HG02885 (cell line): Measurements from ENCODE around the gene HDAC4.
A peak's percentile ranks its signal among the peaks of the same experiment; 100 is the strongest.

Source experiments
- ATAC-seq: cut with Tn5 transposase; IDR thresholded peaks from one replicate; pipeline ENCODE4 v1.9.1; 2021; ENCODE audit warnings: mild to moderate bottlenecking; ENCODE audit not compliant: unreplicated experiment, poor library complexity

Gene HDAC4

DNA sequence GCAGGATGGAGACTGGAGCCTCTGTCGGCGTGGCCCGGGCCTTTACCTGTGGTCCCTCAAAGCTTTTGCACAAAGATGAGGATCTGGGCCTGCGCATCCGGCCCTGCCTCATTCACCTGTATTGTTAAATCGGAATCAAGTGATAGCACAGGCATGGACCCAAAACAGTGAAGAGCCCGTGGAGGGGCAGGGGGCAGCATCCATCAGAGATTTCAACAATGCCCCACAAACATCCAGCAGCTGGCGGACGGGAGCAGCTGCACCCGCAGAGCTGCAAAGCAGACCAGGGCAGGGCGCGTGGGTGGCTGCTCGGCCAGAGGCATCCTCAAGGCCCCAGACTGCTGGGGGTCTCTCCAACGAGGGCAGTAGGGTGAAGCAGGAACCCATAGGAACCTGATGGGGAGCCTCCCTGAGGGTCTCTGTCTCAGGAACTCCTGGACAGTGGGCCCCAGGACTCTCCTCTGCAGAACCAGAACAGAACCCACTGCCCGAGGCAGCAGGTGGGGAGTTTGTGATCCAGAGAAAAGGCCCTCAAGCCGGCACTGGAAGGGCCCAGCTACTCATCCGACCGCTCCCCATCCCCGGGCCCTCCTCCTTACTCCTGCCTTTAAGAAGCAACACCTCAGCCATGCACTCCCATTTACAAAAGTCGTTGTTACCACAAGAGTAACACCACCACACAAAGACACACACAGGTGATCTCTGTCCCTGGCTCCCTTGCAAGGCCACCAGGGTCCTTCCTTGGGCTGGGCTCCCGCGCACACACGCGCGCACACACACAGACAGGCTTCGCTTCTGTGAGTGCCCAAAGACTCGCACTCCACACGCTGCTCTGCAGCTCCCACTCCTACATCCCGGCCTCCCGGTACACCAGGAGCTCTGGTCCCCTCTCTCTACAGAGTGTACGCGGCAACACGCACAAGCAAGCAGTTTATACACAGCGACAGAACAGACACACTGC lies 28.8 kb downstream of the HDAC4 start:
- no peak for ATAC-seq

DNA sequence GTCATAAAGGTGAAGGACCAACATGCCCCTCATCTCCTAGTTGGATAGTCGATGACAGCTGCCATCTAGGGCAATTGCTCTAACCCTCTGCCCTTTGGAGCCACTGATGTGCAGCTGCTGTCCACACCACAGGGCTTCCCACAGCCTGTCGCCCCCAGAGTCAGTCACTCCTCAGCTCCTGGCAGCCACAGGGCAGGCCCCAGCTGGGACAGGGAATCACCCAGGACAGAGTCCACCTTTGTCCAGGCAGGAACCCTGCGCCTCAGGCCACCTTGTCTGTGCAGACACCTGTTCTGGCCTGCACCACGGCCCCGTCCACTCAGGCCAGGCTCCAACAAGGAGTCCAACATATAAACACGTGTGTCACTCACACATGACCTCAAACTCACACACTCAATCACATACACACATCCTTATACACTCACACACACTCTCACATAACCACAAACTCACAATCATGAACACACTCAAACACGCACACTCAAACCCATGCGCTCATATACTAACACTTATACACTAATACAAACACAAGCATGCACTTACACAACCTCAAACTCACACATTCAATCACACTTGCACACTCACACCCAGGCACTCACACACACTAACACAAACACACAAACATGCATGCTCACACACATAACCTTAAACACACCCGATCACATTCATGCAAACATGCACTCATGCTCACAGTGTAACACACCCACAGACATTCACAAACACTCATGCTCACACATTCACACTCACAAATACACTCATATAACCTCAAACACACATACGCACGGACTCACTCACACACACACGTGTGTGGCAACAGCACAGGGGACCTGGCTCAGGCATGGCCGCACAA lies 29.7 kb downstream of the HDAC4 start:
- ATAC-seq, result no peak

DNA sequence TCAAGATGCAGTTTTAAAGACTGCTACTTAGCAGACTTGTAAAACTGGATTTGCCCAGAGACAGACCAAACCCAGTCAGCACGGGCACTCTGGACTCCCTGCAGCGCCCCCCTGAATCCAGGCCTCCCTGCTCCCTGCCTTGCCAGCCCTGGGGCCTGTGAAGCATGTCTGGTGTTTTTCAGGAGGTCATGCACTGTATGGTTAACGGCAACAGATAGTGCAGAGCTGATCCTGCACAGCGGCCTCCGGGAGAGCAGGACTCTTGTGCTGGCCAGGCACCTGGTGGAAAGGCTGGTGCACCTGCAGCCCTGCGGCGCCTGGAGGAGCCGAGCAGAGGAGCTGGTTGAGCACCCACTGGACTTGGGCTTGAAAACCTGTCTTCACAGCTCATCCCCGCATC lies 30.4 kb downstream of the HDAC4 start:
- no peak for ATAC-seq

DNA sequence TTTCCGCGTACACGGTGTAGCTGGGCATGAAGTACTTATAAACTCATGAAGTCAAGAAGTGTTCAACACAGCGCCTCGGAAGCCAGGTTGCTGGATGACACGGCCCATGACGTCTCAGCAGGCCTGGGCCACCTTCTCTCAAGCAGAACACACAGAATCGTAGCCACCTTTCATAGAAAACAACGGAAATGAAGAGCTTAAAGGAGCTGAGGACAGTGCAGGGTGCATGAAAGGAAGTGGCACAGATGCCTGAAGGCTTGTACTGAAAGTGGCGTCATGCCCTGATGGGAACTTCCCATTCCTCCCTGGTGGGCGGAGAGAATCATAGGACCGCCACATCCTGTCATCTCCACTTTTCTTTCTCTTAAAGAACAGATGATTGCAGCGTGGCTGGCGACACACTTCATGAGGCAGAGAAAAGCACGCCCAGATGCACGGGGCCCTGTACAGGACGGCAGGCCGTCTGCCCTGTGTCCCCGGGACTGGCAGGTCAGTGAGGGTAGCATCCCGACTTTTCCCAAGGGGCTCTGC lies 31.1 kb downstream of the HDAC4 start:
- peak; percentile 68 for ATAC-seq

DNA sequence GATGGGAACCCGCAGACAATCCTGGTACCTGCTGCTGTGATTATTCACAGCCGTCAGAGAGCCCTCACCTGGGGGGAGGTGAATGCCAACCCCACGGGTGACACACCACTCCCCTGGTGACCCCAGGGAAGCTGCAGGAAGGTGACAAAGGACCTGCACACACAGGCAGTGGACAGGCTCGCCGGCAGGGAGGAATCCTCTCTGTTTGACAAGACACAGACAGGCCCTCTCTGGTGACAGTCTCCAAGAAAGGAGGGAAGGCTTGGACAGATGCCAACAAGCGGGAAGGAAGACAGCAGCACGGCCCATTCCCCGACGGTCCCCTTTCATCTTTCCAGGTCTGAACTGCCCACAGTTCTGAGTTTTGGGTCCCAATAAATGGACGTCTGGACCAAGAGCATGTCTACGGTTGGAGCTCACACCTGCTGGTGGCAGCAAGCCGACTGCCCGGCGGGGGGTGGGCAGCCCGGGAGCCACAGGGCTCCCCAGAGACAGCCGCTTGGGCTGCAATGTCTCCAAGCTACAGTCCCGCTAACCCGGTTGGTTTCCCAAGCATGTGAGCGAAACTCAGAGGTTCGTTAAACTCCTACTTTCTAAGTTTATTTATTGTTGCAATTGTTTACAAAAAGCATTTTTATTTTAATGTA lies 31.8 kb downstream of the HDAC4 start:
- ATAC-seq, result no peak

DNA sequence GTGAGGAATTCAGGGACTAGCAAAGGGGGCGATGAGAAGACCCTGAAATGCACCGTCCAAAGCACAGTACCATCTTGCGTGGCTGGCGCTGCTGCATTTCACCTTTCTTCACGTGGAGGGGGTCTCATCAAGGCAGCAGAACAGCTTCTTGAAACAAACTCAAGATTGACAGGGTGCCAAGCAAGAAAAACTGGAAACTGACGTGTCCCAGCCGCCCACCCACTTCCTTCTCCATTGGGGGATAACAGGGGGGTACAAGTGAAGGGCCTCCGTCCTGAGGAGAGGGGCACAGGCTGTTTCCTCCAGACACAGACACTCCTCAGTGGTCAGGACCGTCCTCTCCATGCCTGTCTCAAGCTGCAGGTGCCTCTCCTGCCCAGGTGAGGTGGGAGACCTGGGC lies 32.5 kb downstream of the HDAC4 start:
- ATAC-seq, result no peak

DNA sequence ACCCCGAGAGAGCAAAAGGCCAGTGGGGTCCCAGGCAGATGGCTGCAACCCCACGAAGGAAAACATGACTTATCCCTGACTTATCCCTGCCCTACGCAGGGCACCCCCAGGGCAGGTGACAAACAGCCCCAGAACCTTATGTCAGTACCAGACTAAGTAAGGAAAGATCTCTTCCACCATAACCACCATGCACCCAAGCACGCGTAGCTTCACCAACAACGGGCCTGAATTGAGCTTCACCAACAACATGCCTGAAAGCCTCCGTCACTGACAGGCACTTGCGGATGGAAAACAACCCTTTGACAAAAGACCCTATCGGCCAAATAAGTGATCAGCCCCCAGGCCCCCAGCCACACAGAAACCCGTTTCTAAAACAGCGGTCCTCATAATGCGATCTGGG lies 34.1 kb downstream of the HDAC4 start:
- no peak for ATAC-seq

DNA sequence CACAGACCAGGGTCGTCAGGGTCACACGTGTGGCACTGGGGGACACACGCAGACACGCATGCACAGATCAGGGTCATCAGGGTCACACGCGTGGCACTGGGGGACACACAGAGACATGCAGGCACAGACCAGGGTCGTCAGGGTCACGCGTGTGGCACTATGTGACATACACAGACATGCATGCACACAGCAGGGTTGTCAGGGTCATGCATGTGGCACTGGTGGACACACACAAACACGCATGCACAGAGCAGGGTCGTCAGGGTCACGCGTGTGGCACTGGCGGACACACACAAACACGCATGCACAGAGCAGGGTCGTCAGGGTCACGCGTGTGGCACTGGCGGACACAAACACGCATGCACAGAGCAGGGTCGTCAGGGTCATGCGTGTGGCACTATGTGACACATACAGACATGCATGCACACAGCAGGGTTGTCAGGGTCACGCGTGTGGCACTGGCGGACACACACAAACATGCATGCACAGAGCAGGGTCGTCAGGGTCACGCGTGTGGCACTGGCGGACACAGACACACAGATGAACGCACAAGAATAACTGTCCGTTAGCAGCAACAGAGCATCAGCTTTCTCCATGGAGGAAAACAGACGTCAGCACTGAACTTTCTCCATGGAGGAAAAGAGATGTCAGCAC lies 34.9 kb downstream of the HDAC4 start:
- no peak for ATAC-seq

DNA sequence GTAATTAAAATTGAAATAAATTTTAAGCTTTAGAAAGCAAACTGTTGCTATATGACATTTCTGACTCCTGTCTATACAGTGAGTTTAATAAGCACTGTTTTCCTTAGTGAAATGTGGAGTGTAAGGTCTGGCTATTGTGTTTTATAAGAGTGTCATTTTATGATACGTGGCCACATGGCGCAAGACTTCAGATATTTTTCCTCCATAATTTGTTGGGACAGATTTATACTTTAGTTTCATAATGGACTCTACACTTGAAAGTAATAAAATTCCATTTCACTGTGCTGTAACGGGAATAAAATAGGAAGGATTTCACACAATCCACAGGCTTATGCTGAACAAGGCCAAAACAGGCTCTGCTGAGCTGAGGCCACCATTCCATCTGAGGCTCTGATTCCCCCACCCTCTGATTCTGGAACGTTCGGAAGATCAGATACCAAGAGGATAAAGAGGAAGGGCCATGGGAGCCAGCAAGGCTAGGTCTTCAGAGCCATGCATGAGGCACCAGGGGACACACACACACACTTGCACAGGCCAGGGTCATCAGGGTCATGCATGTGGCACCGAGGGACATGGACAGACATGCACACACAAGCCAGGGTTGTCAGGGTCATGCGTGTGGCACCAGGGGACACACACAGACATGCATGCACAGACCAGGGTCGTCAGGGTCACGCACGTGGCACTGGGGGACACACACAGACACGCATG lies 35.6 kb downstream of the HDAC4 start:
- no peak for ATAC-seq

DNA sequence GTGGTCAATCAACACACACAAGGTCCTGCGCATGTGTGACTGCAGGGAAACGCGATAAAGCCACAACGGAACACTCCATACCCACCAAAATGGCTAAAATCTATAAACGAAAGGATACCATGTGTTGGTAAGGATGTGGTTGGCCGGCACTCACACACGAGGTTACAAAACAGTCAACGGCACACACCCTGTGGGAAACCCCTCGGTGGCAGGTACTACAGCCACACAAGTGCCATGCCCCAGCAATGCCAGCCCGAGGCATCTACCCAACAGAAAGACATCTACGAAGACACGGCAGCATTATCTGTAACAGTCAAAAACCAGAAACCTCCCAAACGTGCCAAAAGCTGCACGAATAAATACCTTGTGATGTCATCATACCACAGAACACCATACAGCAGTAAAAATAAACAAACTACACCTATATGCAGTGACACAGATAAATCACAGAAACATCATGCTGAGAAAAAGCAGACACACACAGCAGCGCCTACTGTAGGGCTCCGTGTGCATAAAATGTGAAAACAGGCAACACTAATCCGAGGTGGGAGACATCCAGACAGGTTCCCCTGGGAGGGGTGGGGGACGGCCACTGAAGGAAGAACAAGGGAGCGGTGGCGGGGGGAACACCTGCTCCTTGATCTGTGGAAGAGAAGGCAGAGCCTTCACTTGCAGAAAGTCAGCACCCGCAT lies 36.7 kb downstream of the HDAC4 start:
- no peak for ATAC-seq

DNA sequence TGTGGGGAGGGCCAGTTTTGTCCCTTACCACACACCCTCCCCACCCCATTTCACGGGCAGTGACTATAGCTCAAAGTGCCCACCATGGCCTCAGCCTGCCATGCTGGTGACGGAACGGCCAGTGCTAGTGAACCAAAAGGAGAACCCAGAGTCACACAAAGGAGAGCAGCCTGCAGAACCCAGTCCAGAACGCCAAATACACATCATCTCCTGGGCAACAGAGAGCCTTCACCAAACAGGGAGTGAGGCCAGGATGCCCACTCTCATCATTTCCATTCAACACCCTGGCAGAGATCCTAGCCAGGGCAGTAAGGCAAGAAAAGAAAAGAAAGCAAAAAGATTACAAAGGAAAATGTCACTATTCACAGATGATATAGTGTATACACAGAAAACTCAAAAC lies 38.3 kb downstream of the HDAC4 start:
- ATAC-seq, result no peak

DNA sequence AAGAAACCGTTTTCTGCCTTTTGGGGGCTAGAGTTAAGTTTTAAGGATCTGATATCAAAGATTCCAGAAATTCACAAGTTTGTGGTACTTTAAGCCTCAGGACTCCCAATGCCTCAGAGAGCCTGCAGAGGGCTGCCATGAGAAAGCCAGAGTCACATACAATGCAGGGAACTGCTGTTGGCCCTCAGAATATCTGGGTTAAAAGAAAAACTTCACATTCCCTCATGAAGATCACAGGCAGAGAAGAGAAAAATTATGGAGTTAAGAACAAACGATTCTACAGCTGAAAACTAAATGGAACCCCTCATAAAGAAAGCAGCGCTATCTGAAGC lies 39.5 kb downstream of the HDAC4 start:
- ATAC-seq, result no peak

DNA sequence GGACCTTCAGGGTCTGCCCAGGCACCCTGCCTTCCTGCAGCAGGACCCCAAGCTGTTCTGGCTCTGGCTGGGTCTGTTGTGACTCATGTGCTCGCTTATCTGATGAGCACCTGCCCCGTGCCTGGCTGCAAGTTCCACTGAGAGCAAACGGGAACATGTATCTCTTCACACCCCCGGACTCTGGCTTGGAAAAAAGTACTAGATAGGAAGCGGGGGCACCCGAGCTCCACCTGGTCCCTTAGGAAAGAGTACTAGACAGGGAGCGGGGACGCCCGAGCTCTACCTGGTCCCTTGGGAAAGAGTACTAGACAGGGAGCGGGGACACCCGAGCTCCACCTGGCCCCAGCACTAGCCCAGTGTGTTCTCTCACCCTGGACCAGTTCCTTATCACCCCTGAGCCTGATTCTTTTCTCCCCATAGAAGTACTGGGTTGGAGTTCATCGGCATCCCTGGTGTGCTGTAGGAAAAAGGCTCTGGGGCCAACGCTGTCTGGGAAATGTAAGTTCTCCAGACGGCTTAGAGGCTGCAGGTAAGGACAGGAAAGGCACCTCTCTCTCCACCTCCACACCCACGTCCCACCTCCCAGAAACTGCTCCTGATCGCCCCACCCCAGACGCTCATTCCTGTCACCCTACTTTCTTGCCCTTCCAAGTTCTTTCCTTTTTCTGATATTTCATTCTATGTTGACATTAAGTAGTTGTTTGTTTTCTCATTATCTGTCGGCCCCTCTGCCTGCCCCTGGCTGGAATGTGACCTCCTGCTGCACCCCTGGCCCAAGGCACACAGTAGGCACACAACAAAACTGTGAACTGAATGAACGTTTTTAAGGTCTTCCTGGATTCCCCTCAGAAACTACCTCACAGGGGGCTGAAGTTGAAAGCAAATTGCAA lies 40.2 kb downstream of the HDAC4 start:
- ATAC-seq, result no peak

DNA sequence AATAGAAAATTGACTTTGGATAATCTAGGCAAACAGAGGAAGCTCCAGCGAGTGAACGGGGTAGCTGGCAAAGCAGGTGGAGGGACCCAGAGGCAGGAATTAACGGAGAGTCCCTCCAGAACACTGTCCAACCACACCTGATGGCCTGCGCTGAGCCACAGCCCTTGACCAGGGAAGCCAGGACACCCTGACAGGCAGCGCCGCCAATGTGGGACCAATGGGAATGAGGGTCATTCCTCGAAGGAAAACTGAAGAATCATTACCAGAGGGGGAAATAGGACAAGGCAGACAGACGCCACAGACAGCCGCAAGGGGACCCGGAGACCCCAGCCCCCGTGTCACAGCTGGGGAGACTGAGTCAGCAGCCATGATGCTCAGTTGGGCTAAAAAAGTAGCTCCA lies 40.8 kb downstream of the HDAC4 start:
- ATAC-seq, result no peak

DNA sequence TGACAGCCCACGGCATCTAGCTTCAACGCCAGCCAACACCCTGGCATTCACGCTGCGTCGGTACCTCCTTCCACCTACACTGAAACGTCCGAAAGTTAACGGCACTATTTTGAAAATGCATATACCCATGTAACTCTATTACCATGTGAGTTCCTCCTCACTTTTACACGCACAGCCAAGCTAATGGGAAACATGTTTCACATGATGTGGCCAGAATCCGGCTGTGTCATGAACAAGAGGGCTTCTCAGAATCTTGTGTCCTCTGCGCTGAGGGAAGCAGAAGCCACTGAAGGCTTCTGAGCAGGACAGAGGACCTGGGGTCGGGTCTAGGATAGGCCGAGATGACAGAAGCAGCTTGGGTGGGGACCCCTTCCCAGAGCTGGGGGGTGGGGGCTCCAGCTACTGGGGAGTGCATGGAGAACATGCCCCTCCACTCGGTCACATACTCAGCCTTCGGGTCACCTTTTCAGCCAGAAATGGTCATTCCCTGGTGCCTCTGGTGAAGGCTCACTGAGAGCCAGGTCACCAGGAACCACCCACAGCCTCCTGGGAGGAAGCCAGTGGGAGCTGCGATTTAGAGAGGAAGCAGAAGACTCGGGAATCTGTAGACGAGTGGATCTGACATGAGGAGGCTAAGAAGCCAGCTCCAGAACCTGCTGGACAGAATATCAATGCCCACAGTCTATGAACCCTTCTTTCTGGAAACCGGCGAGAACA lies 41.5 kb downstream of the HDAC4 start:
- ATAC-seq, result no peak

DNA sequence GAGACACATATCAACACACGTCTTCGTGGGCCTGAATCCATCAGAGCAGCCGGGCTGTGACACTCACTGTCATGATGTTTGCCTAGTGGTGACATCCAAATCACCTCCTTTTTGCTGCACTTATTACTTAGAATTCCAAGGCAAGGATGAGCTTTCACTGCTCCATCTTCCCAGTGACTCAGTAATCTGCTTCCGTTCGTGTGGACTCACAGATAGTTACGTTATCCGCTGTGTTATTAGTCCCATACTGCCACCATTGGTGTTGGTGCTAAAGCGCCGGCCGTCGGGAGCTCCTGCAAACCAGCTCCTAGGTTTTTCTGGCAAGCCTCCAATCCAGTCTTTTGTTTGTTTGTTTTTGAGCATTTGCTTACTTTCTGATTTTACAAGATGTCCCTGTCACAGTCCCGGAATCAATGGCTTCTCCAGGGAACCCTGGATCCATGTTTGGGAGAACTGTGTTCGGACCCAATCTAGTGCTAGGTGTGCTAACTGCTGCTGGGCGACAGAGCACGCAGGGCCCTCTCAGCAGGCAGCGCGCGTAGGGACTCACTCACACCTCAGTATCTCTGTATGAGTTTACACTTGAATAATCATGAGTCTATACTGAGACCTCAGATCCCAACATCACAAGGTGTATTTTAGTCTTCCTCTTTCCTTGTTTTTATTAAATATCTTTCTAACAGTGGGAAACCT lies 42.6 kb downstream of the HDAC4 start:
- no peak for ATAC-seq

DNA sequence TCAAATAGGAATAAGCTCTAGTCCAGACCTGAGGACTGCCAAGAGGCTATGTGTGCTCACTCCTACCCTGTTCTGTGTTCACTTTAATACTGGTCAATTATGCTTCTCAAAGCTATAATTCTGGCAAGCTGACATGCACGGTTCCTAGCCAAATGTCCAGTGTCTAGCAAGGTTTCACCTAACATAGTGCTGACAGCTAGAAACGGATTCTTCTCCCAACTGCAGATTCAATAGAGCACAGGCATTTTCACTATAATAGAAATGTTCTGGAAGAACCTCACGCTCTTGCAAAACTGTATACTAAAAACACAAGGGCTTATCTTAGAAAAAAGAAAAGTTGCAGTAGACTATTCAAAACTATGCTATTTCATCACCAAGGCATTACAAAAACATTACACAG lies 45.1 kb downstream of the HDAC4 start:
- no peak for ATAC-seq
